ENCODE measurements around the gene CDH23. TPM values are rescaled to one million over a fixed set of nuclear protein-coding genes. Genes with fewer than 3 reads are reported as not detected.

CDH23 gene
- total RNA-seq, 1 donor from 2014 or later: not detected

GRCh38 chr10:71472466-71472865, 75.7 kb downstream of the CDH23 start:
- H3K27me3 Mint-ChIP-seq (ENCODE audit: low read depth): peaks cover 41% of the 10 kb centered on the region
- no peak overlapping the region for H3K27ac Mint-ChIP-seq (ENCODE audit: unreplicated experiment)
- H3K36me3 Mint-ChIP-seq (ENCODE audit: low read depth): peaks cover 2% of the 10 kb centered on the region
- DNase-seq (ENCODE audit: low spot score): no peak
- H3K4me1 Mint-ChIP-seq (ENCODE audit: low read depth): peaks cover 7% of the 10 kb centered on the region
- H3K9me3 Mint-ChIP-seq (ENCODE audit: low read depth): no peaks in the 10 kb centered on the region
- H3K4me3 Mint-ChIP-seq (ENCODE audit: unreplicated experiment): no peak overlapping the region
- no peak for TF ChIP-seq CTCF (IDR thresholded peaks at IDR 0.05)

GRCh38 chr10:71472912-71473311, 76.2 kb downstream of the CDH23 start:
- Mint-ChIP-seq H3K4me1 (ENCODE audit: low read depth) (peaks cover 7% of the 10 kb centered on the region), H3K9me3 (ENCODE audit: low read depth) (no peaks in the 10 kb centered on the region), H3K4me3 (ENCODE audit: unreplicated experiment) (no peak overlapping the region), H3K36me3 (ENCODE audit: low read depth) (peaks cover 2% of the 10 kb centered on the region), H3K27ac (ENCODE audit: unreplicated experiment) (no peak overlapping the region), H3K27me3 (ENCODE audit: low read depth) (peaks cover 45% of the 10 kb centered on the region)
- no peak for TF ChIP-seq CTCF (IDR thresholded peaks at IDR 0.05)
- peak; percentile 51 for DNase-seq (ENCODE audit: low spot score)

- peak; percentile 47 for DNase-seq (ENCODE audit: low spot score)
- peaks cover 2% of the 10 kb centered on the region for H3K36me3 Mint-ChIP-seq (ENCODE audit: low read depth)
- H3K27me3 Mint-ChIP-seq (ENCODE audit: low read depth): peaks cover 47% of the 10 kb centered on the region
- no peak overlapping the region for H3K27ac Mint-ChIP-seq (ENCODE audit: unreplicated experiment)
- H3K9me3 Mint-ChIP-seq (ENCODE audit: low read depth): no peaks in the 10 kb centered on the region
- peaks cover 7% of the 10 kb centered on the region for H3K4me1 Mint-ChIP-seq (ENCODE audit: low read depth)
- no peak for TF ChIP-seq CTCF (IDR thresholded peaks at IDR 0.05)
- H3K4me3 Mint-ChIP-seq (ENCODE audit: unreplicated experiment): no peak overlapping the region
Observed at GRCh38 chr10:71473671-71474599, 77.2 kb downstream of the CDH23 start.

- Mint-ChIP-seq H3K27ac (ENCODE audit: unreplicated experiment) (no peak overlapping the region), H3K27me3 (ENCODE audit: low read depth) (peaks cover 52% of the 10 kb centered on the region), H3K4me1 (ENCODE audit: low read depth) (peaks cover 7% of the 10 kb centered on the region), H3K9me3 (ENCODE audit: low read depth) (no peaks in the 10 kb centered on the region), H3K4me3 (ENCODE audit: unreplicated experiment) (no peak overlapping the region), H3K36me3 (ENCODE audit: low read depth) (peaks cover 2% of the 10 kb centered on the region)
- DNase-seq (ENCODE audit: low spot score): no peak
- TF ChIP-seq CTCF (IDR thresholded peaks at IDR 0.05): no peak
Observed at GRCh38 chr10:71474702-71475242, 78.1 kb downstream of the CDH23 start.

- Mint-ChIP-seq H3K9me3 (ENCODE audit: low read depth) (no peaks in the 10 kb centered on the region), H3K27me3 (ENCODE audit: low read depth) (peaks cover 58% of the 10 kb centered on the region), H3K36me3 (ENCODE audit: low read depth) (peaks cover 2% of the 10 kb centered on the region), H3K27ac (ENCODE audit: unreplicated experiment) (no peak overlapping the region), H3K4me1 (ENCODE audit: low read depth) (peaks cover 7% of the 10 kb centered on the region), H3K4me3 (ENCODE audit: unreplicated experiment) (no peak overlapping the region)
- no peak for TF ChIP-seq CTCF (IDR thresholded peaks at IDR 0.05)
- no peak for DNase-seq (ENCODE audit: low spot score)
Observed at GRCh38 chr10:71475243-71475871, 78.6 kb downstream of the CDH23 start.
